Posterior cingulate gyrus (tissue), 11 donors: ENCODE measurements around the gene PDGFRB.

ENCODE experiments used
- DNase-seq, 10 donors: peaks; one replicate each; pipeline versions ENCODE4 v3.0.0 to v3.0.0-alpha.2; 2020 to 2021; ENCODE audit warnings: mixed read lengths in 3 of 10
- intact Hi-C: fragments of 100-400 bp; cut with DNase I; formaldehyde crosslinking; loops from one replicate; pipeline ENCODE4 v1.15.1; 2023

The PDGFRB gene

DNA sequence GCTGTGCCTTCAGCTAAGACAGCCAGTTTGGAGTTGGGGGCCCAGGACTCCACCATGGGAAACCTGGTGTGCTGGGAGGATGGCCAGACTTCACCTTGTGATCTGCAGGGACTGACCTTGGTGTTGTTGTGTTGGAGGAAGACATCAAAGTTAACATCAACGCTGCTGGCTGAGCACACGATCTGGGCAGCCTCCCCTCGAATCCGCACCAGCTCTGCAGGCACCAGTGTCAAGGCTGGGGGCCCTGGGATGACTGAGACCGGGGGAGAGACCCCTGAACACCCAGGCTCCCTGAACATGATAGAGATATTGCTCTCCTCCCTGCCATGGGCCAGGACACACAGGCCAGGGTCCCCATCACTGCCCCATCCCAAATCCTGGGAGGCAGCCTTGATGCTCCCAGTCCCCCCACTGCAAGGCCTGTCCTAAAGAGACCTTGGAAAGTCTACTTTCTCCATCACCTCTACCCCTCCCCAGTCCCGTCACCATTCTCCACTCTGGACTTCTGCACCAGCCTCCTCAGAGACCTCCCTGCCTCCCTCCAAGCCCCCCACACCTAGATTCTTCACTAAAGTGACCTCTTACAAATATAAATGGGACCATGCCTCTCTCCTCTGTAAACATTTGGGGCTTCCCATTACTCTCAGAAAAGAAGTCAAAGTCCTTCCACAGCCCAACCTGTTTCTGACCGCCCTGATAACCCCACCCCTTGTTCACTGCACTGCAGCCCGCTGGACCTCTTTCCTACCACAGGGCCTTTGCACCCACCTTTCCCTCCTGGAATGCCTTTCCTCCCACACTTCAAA lies 77.4 kb downstream of the PDGFRB start:
- peak in 2 of 10 donors; percentile 33 to 67 for DNase-seq
- intact Hi-C loops, result no loop called here

DNA sequence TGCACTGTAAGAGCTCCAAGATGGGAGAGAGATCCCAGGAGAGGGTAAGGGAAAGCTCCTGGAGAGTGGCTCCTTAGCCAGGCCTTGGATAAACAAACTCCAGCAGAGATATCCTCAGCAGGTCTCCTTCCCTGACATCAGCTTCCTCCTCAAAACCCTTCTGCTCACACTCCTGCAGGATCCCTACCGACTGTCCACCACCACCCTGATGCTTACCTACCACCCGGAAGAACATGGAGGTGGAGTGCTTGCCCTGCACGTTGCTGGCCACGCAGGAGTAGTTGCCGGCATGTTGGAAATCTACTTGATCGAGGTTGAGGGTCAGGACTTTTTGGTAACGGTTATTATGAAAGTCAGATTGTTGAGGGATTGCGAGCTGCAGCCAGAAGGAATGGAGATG lies 78.6 kb downstream of the PDGFRB start:
- intact Hi-C loops, result no loop called here
- DNase-seq, result no peak

DNA sequence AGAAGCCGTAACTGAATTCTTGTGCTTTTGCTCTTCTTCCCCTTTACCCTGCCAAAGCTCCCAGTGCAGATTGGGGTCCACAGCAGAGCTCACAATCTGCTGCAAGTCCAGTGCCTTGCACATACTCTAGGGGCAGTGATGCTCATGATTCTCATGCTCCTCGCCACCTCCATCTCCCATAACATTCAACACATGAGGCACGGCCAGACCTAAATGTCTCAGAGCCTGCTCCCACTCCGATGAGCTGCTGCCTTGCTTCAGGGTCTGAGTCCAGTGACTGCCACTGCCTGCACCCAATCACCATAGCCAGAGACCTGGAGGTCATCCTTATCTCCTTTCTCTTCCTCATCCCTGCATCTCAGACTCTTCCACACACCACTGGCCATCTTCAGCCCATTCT lies 79.8 kb downstream of the PDGFRB start:
- DNase-seq, result peak in 1 of 10 donors; percentile 17
- intact Hi-C loops, result no loop called here

DNA sequence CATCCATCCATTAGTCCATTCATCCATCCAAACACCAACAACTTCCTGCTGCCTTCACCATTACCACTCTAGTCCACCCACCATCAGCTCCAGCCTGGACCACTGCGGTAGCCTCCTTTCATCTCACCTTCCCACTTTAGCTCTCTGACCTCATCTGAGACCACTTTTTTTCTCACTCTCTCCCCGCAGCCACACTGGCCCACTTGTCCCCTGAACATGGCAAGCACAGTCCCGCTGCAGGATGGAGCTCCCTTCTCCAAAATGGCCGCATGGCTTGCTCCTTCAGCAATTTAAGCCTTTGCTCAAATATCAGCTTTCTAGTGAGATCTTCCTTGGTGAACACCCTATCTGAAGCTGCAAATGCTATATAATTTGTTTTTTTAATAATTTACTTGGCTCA lies 80.4 kb downstream of the PDGFRB start:
- DNase-seq, result peak in 2 of 10 donors; percentile 4 to 68
- intact Hi-C loops, result no loop called here

DNA sequence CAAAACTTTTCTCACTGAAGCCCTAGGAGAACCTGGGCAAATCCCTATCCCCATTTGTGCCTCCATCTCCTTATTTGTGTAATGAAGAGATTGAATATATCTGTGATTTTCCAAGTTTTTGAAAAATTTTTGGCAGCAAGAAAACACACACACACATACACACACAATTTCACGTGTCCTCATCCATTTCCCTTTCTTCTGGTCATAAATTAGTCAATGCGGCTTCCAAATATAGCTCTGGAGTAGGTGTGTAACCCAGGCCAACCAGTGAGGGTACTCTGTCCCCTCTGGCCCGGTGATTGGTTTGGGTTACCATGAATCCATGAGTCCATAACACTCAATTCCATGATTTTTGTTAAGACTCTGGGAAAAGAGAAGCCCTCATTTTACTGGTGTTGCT lies 82.0 kb downstream of the PDGFRB start:
- DNase-seq, result no peak
- intact Hi-C loops, result no loop called here

DNA sequence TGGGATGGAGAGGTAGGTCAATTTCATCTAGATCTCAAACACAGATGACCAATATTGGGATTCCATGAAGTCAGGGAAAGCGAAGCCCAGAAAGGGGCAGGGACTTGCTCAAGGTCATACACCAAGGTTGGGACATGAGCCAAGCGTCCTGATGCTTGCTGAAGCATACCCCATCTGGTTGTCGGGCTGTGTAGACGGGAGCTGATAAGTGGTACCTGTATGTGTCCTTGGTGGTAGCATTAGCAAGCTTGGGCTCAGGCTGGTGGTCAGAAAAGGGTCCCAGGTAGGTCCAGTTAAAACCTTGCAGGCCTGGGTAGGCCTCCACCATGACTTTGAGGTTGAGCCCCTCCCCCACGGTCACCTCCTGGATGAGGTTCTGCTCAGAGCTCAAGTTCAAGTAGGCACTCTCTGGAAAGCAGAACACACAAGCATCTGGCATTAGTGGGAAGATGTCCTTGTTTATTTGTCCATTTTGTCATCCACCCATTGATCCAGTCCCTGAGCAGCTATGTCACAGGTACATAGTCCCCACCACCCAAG lies 82.5 kb downstream of the PDGFRB start:
- intact Hi-C loops, result no loop called here
- peak in 2 of 10 donors; percentile 13 to 22 for DNase-seq

DNA sequence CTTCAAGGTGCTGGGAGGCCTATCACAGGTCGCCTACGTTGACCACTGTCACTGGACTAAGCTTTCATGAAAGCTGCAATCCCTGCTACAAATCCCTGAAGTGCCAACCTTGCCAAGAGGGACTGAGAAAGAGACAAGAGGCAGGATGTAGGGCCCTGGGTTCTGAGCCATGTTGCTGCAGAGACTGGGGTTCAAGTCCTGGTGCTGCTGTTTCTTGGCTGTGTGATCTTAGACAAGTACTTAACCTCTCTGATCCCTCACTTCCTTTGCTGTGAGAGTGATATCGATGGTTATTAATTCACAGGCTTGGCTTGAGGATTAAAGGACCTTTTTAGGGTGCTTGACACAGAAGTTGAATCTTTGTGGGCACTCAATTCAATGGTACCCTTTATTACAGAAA lies 84.8 kb downstream of the PDGFRB start:
- no peak for DNase-seq
- intact Hi-C loops, result no loop called here

DNA sequence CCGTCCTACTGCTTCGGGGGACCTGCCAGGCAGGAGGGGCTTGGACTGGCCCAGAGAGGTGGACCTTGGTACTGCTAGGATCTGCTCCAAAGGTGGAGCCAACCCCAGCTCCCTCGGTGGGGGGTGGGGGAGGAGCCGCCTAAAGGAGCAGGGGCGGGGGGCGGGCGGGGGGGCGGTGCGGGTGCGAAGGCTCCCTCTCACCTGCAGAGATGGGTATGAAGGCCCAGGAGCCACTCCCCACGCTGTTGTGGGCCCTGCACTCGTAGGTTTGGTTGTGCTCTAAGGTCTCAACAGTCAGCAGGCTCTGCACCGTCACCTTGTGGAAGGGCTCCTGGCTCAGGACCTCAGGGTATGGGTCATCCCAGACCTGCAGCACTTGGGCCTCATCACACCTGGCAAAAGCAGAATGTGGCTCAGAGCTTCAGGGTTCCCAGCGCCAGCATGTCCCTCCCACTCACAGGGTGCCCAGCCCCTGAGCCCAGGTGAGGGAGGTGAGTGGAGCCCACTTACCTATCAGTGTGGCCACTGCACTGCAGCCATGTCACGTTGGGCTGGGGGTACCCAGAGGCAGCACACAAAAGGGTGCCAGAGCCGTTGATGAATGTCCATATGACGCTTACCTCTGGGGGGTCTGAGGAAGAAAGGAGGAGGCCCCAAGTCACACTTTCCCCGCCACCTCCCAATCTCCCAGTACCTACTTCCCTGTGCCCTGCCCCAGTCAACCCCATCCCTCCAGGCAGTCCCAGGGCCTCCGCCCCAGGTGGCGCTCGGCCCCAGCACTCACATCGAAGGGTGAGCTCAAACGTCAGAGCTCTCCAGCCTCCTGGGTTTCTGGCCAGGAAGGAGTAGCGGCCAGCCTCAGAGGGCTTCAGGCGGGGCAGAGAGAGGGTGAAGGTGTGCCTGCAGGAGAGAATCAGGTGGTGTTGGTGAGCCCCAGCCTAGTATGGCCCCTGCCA lies 85.7 kb downstream of the PDGFRB start:
- intact Hi-C loops, result no loop called here
- peak in 3 of 10 donors; percentile 11 to 61 (median 60) for DNase-seq

DNA sequence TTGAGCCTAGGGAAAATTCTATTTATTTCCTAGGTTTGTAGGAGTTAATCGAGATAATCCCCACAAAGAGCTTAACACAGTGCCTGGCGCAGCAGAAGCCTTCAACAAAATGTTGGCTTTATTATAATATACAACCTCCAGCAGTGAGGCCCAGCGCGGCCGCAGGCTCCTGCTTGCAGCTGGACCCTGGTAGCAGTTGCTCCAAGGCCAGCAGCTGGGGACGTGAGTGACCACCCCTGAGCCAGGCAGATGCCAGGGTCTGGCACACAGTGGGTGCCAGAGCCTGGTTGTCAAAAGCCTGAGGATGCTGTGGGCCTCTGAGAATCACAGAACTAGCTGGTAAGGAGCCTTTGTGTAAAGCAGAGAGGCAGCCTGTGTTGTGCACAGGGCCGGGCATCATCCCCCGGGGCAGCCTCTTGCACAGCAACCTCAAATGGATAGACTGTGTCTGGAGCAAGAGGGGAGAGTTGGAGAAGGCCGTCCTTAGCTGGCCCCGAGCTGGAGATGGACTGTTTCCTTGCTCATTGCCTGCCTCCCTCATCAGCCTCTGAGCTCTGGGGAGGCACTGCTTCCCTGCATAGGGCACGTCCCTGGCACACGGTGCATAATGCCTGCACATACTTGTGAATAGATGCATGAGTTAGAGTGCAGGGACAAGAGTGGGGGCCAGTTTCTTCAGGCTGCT lies 86.5 kb downstream of the PDGFRB start:
- peak in 3 of 10 donors; percentile 14 to 64 (median 63) for DNase-seq
- intact Hi-C loops, result no loop called here

DNA sequence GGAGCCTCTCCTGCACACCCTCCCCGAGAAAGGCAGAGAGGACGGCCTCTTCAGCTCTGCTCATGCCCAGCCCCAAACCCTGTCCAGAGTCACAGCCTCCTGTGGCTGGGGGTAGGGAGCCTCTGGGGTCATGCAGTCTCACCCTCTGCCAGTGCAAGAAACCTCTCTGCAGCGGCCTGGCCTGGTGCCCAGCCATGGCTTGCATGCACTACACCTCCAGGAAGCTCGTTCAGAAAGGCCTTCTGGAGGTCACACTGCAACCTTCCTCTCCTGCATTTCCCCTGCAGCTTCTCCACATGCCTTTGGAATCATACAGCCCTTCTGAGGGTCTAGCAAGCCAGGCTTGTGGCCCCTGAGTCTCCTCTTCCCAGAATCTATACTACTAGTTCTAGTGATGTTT lies 87.2 kb downstream of the PDGFRB start:
- peak in 3 of 10 donors; percentile 9 to 76 (median 55) for DNase-seq

DNA sequence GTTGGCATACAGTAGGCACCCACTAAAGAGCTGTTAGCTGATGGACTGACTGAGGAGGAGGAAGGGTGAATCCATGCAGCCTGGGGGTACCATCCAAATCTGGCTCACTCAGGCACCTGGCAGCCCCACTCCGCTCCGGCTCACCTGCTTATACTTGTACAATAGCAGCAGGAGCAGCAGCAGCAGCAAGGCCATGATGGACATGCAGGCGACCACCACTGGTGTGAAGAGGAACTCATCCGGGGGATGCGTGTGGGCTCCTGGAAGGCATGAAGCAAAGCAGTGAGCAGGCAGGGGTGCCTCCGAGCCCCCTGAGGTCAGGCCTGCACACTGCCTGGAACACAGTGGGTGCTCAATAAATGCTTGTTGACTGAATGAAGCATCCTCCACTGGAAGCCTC lies 87.6 kb downstream of the PDGFRB start:
- DNase-seq, result peak in 2 of 10 donors; percentile 41 to 68
- intact Hi-C loops, result no loop called here

More for the DNA sequence above, 87.2 kb downstream of the PDGFRB start:
- intact Hi-C loops, result no loop called here

DNA sequence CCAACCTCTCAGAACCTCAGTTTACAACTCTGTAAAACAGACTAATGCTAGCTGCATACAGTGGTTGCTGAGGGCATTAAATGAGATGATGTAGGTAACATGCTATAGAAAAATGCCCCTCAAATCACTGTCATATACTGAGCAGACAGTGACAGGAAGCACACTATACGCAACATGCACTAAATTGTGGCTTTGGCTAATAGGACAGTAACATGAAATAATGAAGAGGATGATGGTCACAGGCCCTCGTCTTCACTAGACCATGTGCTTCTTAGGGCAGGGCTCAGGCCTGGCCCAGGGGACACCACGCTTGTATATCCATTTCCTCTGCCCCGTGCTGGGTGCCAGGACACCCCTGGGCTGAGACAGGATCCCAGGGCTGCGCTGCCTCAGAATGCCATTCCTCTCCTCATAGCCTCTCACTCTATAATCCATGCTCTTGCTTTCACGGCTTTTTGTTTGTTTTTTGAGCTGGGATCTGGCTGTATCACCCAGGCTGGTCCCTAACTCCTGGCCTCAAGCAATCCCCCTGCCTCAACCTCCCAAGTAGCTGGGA lies 88.2 kb downstream of the PDGFRB start:
- intact Hi-C loops, result no loop called here
- DNase-seq, result peak in 2 of 10 donors; percentile 4 to 5

DNA sequence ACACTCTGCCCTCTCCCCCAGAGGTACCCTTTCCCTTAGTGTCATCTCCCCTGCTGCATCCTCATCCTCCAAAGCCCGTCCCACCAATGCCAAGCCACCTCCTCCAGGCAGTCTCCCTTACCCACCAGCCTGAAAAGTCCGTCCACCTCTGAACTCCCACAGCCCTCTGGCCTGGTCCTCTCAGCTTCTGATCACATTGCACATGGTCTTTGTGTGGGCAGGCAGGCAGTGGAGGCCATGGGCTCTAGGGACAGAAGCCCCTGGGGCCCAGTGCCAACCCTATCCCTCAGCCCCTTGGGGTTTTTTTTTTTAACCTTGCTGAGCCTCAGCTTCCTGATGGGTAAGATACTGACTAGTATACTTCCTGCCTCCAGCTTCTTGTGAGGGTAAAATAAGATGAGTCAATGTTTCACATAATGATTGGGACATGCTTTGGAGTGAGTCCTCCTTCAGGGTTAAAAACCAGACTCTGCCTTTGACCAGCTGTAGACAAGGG lies 88.7 kb downstream of the PDGFRB start:
- intact Hi-C loops, result no loop called here
- DNase-seq, result peak in 1 of 10 donors; percentile 31

DNA sequence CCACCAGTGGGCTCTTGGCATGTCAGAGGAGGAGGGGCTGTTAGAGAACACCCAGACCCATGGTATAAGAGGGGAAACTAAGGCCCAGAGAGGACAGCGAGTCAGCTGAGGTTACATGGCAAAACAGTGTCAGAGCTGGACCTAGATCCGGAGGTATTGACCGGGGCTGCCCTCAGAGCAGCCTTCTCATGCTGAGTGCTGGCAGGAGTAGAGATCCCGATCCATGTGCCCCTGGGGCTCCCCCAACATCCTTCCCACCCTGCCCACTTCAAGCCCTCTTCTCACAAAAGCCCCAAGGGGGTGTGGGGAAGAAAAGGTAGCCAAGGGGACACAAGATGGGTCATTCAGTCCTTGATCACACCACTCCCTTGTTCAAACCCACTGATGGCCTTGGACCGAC lies 89.2 kb downstream of the PDGFRB start:
- intact Hi-C loops, result no loop called here
- no peak for DNase-seq

DNA sequence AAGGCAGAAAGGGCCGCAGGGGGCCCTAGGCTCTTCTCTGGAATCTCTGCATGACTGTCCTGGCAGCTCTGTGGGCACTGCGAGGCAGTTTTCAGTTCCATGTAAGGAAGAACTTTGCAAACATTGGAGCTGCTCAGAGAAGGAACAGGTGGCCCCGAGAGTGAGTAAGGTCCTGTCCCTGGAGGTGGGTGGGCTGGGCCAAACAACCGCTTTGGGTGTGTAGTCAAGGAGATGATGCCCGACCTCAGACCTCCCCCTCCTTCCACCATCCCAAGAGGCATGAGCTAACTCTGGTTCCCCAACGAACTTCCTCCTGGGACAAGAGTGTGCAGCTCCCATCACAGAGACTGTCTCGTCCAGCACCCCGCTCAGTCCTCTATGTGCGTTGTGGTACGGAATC lies 89.8 kb downstream of the PDGFRB start:
- peak in 1 of 10 donors; percentile 70 for DNase-seq
- intact Hi-C loops, result no loop called here

DNA sequence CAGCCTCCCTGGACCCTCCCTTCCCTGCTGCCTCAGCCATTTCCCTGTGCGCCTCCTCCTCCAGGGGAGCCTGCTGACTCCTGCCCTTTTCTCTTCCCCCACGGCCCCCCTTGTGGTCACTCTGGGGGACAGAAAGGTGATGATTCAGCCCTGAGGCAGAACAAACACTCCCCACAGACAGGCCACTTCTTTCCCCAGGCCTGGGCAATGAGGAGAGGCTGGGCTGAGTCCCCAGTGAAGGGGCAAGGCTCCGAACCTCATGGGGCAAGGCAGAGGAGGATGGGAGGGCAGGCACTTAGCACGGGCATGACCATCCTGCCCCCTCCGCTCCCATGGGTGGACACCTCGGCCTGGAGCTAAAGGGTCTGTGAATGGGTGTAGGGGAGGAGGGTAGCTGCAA lies 90.3 kb downstream of the PDGFRB start:
- DNase-seq, result peak in 3 of 10 donors; percentile 26 to 80 (median 62)

DNA sequence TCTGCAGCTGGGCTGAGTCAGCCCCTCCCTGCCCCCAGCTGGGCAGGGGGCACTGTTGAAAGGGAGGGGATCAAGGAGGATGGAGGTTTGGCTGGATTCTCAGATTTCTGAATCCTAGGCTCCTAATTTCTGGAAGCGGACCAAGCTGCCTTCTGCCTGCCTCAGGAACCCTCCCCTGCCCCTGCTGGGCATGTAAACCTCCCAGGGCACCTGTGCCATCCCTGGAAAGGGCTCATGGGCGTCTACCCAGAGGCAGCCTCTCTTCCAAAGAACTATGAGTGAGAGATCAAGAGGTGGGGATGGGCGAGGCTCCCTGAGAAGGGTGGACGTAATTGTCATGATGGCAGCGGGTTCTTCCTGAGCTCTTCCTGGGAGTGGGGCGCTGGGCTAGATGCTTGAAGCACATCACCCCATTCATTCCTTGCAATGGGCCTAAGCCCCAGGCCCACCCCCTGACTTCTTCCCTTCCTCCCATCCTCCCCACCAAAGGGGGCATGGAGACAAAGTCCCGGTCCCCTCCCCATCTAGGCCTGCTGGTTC lies 90.9 kb downstream of the PDGFRB start:
- peak in 1 of 10 donors; percentile 20 for DNase-seq
- intact Hi-C loops, result no loop called here

More for the DNA sequence above, 90.3 kb downstream of the PDGFRB start:
- intact Hi-C loops, result no loop called here
